Esophagus mucosa (tissue), 1 donor: Measurements from ENCODE around the gene MC5R. TPM values are rescaled to one million over a fixed set of nuclear protein-coding genes. Genes with fewer than 3 reads are reported as not detected.
"Not testable (repeated sequence)": the region's sequence is repeated elsewhere in the genome, so short reads cannot be mapped to it uniquely, and the experiment has no call there.

ENCODE experiments used
- ATAC-seq: fragments of 200-7000 bp; cut with Tn5 transposase; one replicate; pipeline ENCODE4 v1.9.1; 2020
- total RNA-seq: library from RNA; stranded (reverse); gene quantifications from one replicate; pipeline ENCODE4 v1.2.4, GENCODE V29; 2023
- donor health status: DM: yes; HTN: yes; CAD: no.

The MC5R gene
- total RNA-seq, 1 donor from 2014 or later: 0.28 TPM

GRCh38 chr18:13862898-13863297, 38.9 kb downstream of the MC5R start:
- ATAC-seq: not testable (repeated sequence)

GRCh38 chr18:13868501-13869271, 44.7 kb downstream of the MC5R start:
- no peak for ATAC-seq

- ATAC-seq: no peak
Observed at GRCh38 chr18:13871701-13872100, 47.8 kb downstream of the MC5R start.

- no peak for ATAC-seq
Observed at GRCh38 chr18:13872373-13872772, 48.4 kb downstream of the MC5R start.

GRCh38 chr18:13872932-13873331, 49.0 kb downstream of the MC5R start:
- ATAC-seq: no peak

- no peak for ATAC-seq
Observed at GRCh38 chr18:13874558-13874957, 50.6 kb downstream of the MC5R start.

Other genes starting within 250 kb of the MC5R start
- 14.6 TPM for gene FAM210A, start 97.6 kb upstream of the MC5R start, total RNA-seq
- 19.7 TPM for gene RNMT, start 97.5 kb upstream of the MC5R start, total RNA-seq
- gene MC2R, start 91.4 kb downstream of the MC5R start, total RNA-seq: not detected